ENCODE measurements around the gene BRICD5. TPM values are rescaled to one million over a fixed set of nuclear protein-coding genes. Genes with fewer than 3 reads are reported as not detected.

BRICD5 gene
- total and polyA plus RNA-seq, 2 of the 13 experiments (the other 11 are each of a cell fraction or from before 2014, with no cell fraction given), result 1.6 to 5.8 TPM

- TF ChIP-seq ZNF800 (CRISPR knock-in tag; IDR thresholded peaks at IDR 0.05) (no peak), PREB (CRISPR knock-in tag; IDR thresholded peaks at IDR 0.05) (no peak), CAMTA2 (CRISPR knock-in tag; IDR thresholded peaks at IDR 0.05; ENCODE audit: borderline replicate concordance) (no peak), RFXAP (CRISPR knock-in tag; IDR thresholded peaks at IDR 0.05; ENCODE audit: borderline replicate concordance) (no peak), WIZ (CRISPR knock-in tag; IDR thresholded peaks at IDR 0.05) (no peak), ZNF543 (CRISPR knock-in tag; IDR thresholded peaks at IDR 0.05) (0 out of 2 replicates have a peak, but pooled peaks have one; percentile 50), HMG20B (CRISPR knock-in tag; conservative IDR thresholded peaks at IDR 0.05) (no peak), SSRP1 (CRISPR knock-in tag; IDR thresholded peaks at IDR 0.05) (no peak), ZBTB10 (CRISPR knock-in tag; IDR thresholded peaks at IDR 0.05; ENCODE audit: borderline replicate concordance) (no peak), GATA4 (IDR thresholded peaks at IDR 0.05; ENCODE audit: borderline replicate concordance, low read depth) (no peak), DMTF1 (CRISPR knock-in tag; IDR thresholded peaks at IDR 0.05) (no peak), IRX3 (CRISPR knock-in tag; IDR thresholded peaks at IDR 0.05; ENCODE audit: borderline replicate concordance, low read depth) (no peak), GTF2F1 (IDR thresholded peaks at IDR 0.05; ENCODE audit: low read length) (no peak), TGIF2 (CRISPR knock-in tag; IDR thresholded peaks at IDR 0.05) (no peak), REXO4 (CRISPR knock-in tag; IDR thresholded peaks at IDR 0.05; ENCODE audit: borderline replicate concordance) (no peak), HNRNPUL1 (IDR thresholded peaks at IDR 0.05; ENCODE audit: low read depth, low read length) (no peak), HNRNPK (IDR thresholded peaks at IDR 0.05; ENCODE audit: low read depth, low read length, poor library complexity, severe bottlenecking) (no peak), PAX8 (CRISPR knock-in tag; IDR thresholded peaks at IDR 0.05; ENCODE audit: borderline replicate concordance) (no peak), PAXIP1 (CRISPR knock-in tag; conservative IDR thresholded peaks at IDR 0.05) (no peak)
Measured at GRCh38 chr16:2194852-2195321, 15.8 kb downstream of the BRICD5 start (continued).
